GM21447 (cell line): ENCODE measurements around the gene REC8.
A peak's percentile ranks its signal among the peaks of the same experiment; 100 is the strongest.

ENCODE experiments used
- ATAC-seq: cut with Tn5 transposase; IDR thresholded peaks from one replicate; pipeline ENCODE4 v1.9.1; 2021; ENCODE audit not compliant: unreplicated experiment

REC8 gene

DNA sequence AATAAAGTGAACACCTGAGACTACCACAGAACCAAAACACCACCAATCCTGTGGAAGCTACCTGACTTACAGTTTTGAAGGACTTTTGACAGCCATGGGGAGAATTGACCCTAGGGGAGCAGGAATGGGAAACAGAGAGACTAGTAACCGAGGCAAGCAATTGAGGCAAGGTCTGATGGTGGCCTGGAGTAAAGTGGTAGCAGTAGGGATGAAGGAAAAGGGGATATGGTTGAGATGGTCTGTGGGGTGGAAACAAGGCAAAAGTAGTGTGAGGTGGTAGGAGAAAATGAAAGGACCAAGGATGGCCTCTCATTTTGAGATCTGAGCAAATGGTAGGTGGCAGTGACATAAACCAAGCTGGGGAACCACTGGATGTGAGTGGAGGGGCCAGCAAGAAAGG, 15.0 kb upstream of the REC8 start:
- ATAC-seq, result no peak

DNA sequence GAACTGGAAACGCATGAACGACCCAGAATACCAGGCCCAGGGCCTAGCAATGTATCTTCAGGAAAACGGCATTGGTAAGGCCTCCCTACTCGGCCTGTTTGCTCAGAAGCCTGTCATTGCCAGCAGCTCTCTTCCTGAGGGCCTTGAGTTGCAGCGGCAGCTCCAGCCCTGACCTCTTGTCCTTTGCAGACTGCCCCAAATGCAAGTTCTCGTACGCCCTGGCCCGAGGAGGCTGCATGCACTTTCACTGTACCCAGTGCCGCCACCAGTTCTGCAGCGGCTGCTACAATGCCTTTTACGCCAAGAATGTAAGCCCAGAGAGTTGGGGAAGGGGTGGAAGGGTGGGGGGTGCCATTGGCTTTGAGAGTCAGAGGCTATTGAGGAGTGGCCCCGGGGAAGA, 14.5 kb upstream of the REC8 start:
- ATAC-seq, result no peak

DNA sequence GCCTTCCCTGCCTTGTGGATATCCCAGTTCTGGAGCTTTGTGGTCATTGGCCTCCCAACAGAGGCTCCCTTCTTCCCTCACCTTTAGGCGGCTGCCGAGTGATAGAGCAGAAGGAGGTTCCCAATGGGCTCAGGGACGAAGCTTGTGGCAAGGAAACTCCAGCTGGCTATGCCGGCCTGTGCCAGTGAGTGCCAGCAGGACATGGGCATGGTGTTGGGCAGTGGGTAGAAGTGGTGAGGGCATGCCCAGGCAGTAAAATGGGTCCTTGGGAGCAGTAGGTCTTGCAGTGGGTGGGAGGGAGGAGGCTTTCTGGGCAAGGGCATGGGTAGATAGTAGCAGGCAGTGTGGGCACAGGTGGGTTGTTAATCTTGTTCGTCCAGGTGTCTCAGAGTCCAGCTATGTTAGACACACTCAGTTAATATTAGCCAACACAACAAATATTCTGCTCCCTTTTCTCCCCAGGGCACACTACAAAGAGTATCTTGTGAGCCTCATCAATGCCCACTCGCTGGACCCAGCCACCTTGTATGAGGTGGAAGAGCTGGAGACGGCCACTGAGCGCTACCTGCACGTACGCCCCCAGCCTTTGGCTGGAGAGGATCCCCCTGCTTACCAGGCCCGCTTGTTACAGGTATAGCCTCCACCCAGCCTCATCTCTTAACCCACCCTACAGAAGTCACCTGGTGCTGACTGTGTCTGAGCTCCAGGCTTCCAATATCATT, 11.9 kb upstream of the REC8 start:
- ATAC-seq, result no peak

DNA sequence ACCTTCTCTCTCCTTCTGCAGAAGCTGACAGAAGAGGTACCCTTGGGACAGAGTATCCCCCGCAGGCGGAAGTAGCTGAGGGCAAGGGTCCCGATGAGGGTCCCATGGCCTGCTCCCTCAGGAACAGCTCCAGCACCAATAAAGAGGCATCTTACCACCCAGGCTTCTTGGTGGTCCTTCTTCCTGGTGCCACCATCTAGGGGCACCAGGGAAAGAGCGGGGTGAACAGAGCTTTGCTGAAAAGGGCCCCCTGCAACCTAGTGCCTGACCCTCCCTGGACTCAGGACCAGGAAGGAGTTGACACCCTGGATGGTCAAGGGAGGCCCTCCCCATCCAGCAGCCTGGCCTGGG, 11.4 kb upstream of the REC8 start:
- no peak for ATAC-seq

DNA sequence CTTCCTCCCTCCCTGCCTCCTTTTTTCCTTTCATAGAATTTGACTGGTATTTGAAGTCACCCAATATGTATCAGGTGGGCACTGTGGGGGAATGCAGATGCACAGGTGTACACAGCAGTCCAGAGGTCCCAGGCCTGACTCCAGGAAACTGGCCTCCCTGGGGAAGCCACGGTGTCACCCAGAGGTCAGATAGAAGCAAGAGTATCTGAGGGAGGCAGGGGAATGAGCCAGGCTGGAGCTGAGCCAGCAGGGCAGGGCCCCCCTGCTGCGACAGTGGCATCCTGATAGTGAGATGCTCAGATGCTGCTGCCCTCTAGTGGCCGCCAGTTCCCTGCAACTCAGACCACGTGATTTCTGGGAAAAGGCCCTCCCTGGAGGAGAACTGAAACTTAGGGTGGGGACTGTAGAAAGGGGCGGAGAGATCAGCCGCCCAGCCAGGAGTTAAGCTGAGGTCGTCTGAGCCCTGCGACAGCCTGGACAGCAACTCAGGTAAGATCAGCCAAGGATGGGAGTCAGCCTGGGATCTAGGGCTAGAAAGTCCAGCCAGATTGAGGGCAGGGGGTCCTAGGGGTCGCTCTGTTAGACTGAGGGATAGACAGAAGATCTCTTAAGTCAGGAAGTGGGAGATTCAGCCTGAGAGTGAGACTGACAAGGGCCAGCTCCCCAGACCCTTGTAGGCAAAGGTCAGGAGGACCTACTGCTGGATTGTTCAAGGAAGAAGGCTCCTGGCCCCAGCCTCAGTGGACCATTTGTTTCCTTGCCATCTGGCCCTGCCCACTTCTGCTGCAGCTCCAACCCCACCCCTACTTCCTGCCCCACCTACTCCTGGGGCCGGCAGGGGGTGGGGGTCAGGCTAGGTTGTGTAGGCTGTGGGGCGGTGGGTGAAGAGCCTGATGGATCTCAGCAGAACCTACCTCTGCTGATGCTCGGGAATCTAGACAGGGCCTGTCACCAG, 10.8 kb upstream of the REC8 start, which contains the start of gene IRF9:
Gene IRF9 (plus strand): TSS at position 416 of the 955 bp plus-strand sequence. CDS start 880 bp downstream, outside the sequence.
- peak; percentile 84 for ATAC-seq

DNA sequence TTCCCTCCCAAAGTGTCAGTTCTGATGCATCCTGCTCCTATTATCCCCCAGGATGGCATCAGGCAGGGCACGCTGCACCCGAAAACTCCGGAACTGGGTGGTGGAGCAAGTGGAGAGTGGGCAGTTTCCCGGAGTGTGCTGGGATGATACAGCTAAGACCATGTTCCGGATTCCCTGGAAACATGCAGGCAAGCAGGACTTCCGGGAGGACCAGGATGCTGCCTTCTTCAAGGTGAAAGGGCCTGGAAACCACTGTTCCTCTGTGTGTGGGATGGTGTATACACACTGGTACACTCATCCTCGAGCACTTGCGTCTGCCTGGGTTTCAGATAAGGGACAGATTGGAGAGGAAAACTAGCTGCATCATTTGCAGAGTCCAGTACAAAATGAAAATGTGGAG, 9.8 kb upstream of the REC8 start:
- ATAC-seq, result no peak

DNA sequence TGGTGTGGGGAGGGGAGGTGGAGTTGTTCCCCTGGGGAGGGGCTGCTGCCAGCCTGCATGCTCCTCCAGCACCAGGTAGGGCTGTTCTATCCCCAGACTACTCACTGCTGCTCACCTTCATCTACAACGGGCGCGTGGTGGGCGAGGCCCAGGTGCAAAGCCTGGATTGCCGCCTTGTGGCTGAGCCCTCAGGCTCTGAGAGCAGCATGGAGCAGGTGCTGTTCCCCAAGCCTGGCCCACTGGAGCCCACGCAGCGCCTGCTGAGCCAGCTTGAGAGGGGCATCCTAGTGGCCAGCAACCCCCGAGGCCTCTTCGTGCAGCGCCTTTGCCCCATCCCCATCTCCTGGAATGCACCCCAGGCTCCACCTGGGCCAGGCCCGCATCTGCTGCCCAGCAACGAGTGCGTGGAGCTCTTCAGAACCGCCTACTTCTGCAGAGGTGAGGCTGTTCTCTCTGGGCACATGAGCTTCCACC, 7.3 kb upstream of the REC8 start:
- no peak for ATAC-seq

DNA sequence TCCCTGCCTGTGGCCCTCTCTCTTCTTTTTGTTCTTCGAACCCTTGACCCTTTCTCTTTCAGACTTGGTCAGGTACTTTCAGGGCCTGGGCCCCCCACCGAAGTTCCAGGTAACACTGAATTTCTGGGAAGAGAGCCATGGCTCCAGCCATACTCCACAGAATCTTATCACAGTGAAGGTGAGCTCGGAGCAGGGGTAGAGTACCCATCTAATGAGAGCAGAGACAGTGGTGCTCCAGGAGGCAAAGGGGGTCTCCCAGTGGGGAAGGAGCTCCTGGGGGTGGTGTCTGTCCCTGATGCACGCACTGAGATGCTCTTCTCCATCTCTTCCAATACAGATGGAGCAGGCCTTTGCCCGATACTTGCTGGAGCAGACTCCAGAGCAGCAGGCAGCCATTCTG, 6.1 kb upstream of the REC8 start:
- ATAC-seq, result no peak

DNA sequence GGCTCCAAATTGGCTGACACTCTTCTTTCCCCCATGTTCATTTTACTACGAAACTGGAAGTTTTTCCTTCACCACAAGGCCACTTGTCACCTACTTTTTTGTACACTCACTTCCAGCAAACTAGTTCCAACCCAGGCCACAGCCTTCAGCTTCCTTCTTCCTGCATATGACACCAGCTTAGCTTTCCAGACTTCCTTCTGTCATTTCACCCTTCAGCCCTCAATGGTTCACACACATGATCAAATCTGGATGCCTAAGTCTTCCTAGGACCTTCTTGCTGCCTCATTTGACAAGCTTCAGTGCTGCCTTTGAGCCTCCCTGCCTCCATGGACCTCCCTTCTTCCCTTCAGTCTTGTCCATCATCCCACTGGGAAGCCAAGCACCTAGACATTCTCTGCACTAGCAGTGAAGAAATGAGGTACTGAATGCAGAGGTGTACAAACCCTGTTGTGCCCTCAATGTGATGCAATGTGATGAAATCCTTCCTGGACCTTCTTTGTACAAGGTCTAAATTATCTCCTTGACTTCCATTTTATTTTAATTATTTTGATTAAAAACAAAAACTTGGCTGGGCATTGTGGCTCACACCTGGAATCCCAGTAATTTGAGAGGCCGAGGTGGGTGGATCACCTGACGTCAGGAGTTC, 4.3 kb upstream of the REC8 start:
- ATAC-seq, result no peak

DNA sequence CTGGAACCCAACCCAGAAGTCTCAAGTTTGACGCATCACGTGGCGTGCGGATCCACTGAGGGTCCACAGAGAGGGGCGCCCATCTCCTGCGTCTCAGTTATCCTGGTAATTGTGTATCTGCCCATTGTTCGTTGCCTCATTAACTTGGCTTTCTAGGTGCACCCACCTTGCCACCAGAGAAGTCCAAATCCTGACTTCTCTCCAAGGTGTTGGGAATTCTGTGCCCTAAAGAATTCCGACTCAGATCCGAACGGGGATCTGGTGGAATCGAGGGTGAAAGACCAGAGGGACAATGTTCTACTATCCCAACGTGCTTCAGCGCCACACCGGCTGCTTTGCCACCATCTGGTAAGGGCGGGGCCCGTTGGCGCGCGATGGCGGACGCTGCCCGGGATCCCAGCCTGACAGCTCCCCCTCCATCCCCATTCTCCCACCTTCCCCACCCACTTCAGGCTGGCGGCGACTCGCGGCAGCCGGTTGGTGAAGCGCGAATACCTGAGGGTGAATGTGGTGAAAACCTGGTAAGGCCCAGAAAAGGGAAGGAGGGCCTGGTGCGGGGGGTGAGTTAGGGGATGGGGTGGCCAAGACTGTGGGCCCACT, 481 bp downstream of the REC8 start:
- ATAC-seq, result no peak

DNA sequence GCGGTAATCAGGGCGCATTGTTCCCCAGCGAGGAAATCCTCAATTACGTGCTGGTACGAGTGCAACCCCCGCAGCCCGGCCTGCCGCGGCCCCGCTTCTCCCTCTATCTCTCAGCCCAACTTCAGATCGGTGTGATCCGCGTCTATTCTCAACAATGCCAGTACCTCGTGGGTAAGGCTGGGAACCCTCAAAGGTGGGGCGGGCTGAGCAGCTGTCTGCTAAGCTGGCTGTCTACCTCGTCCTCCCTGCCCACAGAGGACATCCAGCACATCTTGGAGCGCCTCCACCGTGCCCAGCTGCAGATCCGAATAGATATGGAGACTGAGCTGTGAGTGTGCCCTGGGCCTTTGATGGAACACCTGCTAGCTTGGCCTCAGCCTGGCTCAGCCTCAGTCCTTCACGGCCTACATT, 996 bp downstream of the REC8 start:
- ATAC-seq, result no peak

DNA sequence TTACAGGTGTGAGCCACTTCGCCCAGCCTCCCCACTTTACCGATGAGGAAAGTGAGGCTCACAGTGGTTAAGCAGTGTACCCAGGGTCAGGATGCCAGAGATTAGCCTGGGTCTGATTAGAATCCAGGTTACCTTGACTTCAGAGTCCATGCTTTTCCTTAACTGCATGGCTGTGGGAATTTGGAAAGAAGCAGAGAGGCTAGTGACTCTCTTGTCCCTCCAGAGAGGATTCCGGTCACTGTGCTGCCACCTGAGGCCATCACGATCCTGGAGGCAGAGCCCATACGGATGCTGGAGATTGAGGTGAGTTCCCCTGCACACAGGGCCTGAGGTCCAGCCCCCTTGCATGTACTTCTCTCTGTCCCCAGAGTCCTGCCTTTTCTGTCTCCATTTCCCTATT, 4.7 kb downstream of the REC8 start:
- no peak for ATAC-seq

DNA sequence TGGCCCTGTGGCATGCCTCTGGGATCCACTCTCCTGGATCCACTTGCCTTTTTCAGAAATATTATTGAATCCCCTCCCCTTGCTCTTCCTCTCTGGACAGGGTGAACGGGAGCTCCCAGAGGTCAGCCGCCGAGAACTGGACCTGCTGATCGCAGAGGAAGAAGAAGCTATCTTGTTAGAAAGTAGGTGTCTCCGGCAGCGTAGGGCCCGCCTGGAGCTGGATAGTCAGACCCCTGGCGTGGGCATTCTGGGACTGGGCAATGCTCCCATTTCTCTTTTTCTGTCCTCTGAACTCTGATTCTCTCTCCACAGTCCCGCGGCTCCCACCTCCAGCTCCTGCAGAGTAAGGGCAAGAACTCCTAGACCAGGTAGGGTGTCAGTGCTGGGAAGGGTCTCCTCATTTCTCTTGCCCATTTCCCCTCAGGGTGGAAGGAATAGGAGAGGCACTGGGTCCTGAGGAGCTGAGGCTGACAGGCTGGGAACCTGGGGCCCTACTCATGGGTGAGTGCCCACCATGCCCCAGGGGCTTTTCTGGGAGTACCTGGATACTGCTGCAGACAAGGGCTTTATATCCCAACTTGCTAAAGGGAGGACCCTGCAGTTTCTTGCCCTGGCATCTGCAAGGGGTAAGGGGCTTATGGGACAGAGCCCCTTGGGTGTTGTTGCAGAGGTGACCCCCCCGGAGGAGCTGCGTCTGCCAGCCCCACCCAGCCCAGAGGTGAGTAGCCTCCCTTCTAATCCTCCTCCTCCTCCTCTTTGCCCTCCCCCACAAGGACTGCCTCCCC, 5.4 kb downstream of the REC8 start:
- no peak for ATAC-seq

DNA sequence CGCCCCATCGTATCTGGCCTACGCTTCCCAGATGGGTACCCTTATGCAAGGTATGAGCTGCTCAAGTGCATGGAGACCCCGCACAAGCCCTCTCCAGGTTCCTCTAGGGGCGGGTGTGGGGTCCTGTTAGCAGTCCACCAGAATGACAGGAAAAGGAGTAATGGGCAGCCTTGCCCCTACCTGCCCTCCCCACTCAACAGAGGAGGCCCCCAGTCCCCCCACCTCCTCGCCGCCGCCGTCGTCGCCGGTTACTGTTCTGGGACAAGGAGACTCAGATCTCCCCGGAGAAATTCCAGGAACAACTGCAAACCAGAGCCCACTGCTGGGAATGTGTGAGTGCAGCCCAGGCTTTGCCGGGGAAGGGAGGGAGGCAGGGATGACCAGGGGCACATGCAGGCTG, 6.0 kb downstream of the REC8 start:
- no peak for ATAC-seq

DNA sequence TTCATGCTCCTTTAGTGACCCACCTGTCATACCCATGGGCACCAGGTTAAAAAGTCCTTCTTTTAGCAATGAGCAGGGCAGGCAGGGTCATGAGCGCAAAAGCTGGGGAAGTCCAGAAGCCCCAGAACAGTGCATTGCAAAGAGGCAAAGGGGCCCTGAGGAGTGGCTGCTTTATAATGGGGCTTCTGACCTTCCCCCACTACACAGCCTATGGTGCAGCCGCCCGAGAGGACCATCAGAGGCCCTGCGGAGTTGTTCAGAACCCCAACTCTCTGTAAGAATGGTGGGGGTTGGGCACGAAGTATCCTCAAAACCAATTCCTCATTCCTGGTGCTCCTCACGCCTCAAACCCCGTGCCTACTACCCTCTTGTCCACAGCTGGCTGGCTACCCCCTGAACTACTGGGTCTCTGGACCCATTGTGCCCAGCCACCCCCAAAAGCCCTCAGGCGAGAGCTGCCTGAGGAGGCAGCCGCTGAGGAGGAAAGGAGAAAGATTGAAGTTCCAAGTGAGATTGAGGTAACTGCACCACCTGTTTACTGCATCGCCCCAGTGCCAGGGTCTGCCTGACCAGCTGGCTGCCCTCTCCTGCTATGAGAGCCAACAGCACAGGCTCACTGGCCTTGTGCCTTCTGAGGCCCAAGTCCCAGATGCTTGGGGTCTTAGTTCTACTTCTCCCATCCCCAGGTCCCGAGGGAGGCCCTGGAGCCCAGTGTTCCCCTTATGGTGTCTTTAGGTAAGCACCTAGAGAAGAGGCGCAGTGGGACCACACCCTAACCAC, 6.7 kb downstream of the REC8 start:
- no peak for ATAC-seq

DNA sequence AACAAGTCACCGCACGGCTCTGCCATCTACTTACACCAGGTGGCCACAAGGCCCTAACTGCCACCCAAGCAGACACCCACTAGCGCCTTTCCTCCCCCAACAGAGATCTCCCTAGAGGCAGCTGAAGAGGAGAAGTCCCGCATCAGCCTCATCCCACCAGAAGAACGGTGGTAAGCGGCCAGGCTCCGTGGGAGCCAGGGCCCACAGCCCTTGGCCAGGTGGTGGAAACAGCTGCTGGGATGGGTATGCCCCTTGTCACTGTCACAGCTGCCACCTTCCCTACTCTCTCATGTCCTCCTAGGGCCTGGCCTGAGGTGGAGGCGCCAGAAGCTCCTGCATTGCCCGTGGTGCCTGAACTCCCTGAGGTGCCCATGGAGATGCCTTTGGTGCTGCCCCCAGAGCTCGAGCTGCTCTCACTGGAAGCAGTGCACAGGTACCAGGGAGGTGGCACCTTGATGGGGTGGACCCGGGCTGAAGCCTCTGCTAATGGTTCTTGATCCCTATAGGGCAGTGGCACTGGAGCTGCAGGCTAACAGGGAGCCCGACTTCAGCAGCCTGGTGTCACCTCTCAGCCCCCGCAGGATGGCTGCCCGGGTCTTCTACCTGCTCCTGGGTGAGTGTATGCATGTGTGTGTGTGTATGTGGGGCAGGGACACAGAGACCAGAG, 7.5 kb downstream of the REC8 start:
- no peak for ATAC-seq

DNA sequence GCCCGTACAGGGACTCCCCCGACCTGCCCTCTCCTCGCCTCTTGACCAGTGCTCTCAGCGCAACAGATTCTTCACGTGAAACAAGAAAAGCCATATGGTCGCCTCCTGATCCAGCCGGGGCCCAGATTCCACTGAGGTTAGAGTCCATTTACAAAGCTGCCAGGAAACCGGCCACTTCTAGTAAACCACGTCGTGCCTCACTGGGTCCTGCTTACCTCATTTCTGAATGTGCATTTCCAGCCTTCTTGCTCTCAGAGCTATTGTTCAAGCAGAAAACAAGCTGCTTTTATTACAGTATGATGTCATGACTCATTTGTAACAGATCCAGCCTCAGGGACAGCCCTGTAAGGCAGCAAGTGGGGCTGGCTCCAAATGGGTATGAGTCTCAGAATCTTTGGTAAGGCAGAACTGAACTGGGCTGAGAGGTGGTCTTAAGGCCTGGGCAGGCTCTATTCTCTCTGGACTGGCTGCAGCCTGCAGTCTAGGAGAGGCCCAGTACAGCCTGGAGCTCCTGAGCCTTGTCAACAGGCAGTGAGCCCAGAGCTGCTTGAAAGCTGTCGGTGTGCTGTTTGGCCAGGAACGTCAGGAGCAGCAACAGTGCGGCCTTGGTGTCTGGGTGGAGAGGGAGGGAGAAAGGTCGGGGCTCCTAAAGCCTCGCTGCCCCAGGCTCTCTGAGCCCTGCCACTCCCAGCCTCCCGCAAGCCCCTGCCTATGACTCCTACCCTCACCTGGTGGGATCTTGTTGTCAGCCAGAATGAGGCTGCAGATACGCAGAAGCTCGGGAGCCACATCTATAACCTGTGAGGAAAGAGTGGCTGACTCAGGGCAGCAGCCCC, 8.3 kb downstream of the REC8 start:
- ATAC-seq, result no peak

DNA sequence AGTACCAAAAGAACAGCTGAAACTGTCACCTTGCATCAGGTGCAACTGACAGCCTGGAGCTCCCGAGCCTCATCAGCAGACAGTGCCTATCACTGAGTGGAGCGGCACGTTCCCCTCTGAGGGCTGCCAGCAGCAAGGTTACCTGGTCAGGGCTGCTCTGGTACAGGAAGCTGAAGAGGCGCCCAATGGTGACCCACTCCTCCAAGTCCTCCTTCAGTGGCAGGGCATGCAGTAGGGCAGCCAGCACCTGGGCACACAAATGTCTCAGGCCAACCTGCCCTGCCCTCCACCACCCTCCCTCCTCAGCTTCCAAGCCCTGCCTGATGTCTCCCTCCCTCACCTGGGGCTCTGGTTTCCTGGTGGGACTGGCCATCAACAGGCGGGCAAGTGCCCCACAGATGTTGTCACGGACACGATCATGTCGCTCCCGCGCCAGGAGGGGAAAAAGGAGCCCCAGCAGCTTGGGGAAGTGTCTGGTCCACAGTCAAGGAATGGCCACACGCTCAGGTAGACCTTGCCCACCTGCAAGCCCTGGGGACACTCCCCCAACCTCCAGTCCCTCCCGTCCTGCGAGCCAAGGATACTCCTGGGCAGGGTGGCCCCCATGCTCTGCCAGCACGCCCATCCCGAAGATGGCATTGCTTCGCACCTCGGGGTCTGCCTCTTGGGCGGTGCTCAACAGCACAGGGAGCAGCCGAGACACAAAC, 9.6 kb downstream of the REC8 start:
- ATAC-seq, result no peak
